Jurkat, Clone E6-1 (cell line): Measurements from ENCODE around the gene EIF2S3B.

ENCODE experiments used
- DNase-seq: peaks from one replicate; pipeline ENCODE4 v3.0.0-alpha.2; 2011; ENCODE audit warnings: low read depth, low spot score
- H3K4me3 ChIP-seq: 2 replicates; pipeline ENCODE4 v1.5.1; 2011; ENCODE audit warnings: mild to moderate bottlenecking, low read length, control low read depth, moderate library complexity

Gene EIF2S3B

DNA sequence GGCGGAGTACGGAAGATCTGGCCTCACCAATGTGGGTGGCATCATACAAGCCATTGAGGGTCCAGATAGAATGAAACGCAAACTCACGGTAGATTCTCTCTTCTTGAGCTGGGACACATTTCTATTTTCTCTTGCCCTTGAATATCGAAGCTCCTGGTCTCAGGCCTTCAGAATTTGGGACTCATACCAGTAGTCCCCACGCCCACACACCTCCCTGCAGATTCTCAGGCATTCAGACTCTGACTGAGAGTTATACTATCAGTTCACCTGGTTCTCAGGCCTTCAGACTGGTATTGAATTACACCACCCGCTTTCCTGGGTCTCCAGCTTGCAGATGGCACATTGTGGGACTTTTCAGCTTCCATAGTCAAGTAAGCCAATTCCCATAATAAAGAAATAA, 37.8 kb downstream of the EIF2S3B start:
- no peak overlapping the region for H3K4me3 ChIP-seq
- DNase-seq, result no peak

DNA sequence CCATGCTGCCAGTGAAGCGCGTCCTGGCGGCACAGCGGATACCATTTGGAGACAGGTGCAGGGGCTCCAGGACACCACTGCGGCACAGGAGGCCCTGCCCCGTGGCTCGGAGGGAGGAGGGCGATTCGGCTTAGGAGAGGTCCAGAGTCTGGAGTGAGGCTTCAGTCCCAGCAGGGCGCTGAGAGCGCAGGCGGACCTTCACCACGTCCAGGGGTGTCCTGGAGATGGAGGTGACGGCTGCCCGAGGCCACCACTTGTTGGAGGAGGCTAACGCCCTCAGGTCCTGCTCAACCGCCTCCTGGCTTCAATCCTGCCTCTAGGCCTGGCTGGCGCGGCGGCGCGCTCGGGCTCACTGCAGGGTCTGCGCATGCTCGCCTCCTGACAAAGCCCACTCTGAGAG, 45.7 kb downstream of the EIF2S3B start:
- H3K4me3 ChIP-seq, result no peak overlapping the region
- DNase-seq, result no peak

DNA sequence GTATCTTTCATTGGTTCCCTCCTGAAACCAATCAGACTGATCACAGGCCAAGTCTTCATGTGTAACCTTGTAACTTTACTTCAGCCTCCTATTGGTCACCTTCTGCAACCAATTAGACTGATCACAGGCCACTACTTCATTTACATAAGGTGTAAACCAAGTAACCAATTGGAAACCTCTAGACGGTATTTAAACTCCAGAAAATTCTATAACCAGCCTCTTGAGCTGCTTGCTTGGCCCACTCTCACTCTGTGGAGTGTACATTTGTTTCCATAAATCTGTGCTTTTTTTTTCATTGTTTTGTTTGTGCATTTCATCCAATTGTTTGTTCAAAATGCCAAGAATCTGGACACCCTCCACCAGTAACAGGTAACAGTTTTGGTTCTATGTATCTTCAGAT, 47.5 kb downstream of the EIF2S3B start:
- no peak for DNase-seq
- H3K4me3 ChIP-seq, result no peak overlapping the region

DNA sequence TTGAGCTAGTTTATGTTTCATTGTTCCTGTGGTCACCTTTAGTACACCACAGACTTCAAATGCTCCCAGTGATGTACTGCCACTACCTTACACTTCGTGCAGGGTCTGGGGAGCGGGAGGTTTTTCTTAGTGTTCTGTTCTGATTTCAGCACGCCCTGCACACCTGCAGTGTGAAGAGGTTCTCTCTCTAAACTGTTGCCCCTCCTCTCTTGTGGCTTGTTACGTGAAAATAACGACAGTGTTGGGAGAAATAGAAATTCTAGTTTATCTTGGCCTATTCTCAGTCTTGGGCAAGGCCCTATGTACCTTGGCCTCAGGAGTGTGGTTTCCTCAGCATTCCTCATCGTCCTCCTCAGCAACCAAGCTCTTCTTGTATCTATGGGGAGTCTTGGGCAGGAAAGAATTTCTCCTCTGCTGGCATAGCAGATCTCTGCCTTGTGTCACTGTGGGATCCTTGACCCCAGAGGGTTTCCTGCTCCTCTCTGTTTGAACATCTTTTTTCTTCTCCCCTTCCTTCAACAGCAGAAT, 48.6 kb downstream of the EIF2S3B start:
- peak; percentile 48 for DNase-seq
- no peak overlapping the region; the same call in 1 of the 2 replicates for H3K4me3 ChIP-seq

DNA sequence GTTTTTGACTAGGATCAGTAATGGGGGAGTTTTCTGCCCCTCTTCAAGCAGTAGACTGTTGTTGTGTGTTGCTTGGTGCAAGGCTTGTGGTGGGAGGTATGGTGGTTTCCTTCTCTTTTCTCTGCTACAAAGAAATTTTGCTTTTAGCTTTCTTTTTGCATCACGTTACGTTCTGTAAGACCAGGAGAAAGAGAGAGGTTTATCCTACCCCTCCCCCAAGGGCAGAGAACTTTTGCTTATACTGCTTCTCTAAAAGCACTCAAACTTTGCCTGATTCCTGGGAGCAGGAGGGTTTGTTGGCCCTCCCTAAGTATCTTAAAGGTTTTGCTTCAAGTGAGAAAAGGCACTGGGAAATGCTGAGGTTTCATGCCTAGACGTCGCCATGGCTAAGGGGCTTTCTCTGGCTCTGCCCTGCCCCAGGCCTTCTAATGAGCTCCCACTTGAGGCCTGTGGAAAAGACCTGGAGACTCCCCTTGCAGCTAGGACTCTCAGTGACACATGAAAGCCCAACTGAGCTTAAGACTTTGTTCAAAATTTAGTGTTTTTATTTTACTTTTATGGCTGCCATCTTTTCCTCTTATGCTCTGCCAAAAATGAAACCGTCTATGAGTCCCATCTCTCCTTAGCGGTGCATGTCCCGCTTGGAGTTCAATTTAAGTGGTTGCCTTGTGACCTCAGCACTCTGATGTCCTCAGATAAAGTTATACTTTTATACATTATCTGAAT, 49.2 kb downstream of the EIF2S3B start:
- peak overlapping the region; percentile 30 for H3K4me3 ChIP-seq
- DNase-seq, result peak; percentile 83

DNA sequence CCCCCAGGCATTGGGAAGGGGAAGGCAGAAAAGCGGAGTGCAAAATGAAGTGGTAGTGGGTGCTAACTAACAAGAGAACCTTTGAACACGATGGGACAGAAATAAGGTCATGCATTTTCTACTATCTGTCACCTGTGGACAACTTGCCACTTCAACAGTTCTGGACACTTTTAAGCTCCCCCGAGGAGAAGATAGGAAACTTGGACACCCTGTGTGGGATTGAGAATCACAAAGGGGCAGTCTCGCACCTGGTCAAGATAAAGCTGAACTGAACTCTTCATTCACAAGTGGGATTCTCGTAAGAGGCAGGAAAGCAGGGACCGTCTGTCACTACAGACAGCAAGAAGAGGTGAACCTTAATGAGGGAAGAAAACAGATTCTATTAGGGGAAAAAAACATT, 51.6 kb downstream of the EIF2S3B start:
- DNase-seq, result no peak
- H3K4me3 ChIP-seq, result no peak overlapping the region

DNA sequence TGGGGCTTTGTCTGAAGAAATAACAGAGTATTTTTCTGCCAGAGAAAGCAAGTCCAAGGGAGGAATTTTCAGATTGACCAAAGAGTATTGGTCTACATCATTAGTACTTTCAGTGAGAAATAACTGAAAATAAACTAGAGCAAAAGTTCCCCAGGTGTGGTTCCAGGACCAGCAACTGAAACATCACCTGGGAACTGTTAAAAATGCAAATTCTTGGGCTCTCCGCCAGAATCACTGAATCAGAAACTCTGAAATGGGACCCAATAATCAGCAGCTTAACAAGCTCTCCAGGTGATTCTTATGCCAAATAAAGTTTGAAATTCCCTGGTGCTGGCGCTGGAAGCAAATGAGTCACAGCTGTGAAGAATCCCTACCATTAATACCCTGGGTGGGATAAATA, 52.1 kb downstream of the EIF2S3B start:
- H3K4me3 ChIP-seq, result no peak overlapping the region
- DNase-seq, result no peak
